Mucosa of rectum (tissue), 2 donors: ENCODE data around the gene MTCL1.

Experiments
- H3K27ac ChIP-seq, 2 donors: one replicate each; pipeline ENCODE4 v1.7.0; 2013; ENCODE audit warnings: inconsistent platforms in 2 of 2, low read depth in 2 of 2, low read length in 2 of 2
- H3K27me3 ChIP-seq, 2 donors: one replicate each; pipeline ENCODE4 v1.7.0; 2013; ENCODE audit warnings: low read length in 2 of 2; ENCODE audit not compliant: control insufficient read depth in 2 of 2, insufficient read depth in 2 of 2
- H3K36me3 ChIP-seq, 2 donors: one replicate each; pipeline ENCODE4 v1.7.0; 2013; ENCODE audit warnings: low read length in 2 of 2; ENCODE audit not compliant: control insufficient read depth in 2 of 2, insufficient read depth in 2 of 2
- H3K4me1 ChIP-seq, 2 donors: one replicate each; pipeline ENCODE4 v1.7.0; 2013; ENCODE audit warnings: low read length in 2 of 2, mild to moderate bottlenecking in 1 of 2; ENCODE audit not compliant: control insufficient read depth in 2 of 2, insufficient read depth in 2 of 2
- H3K4me3 ChIP-seq, 2 donors: one replicate each; pipeline ENCODE4 v1.7.0; 2013; ENCODE audit warnings: low read length in 2 of 2
- H3K9ac ChIP-seq, 2 donors: one replicate each; pipeline ENCODE4 v1.7.0; 2013; ENCODE audit warnings: low read length in 2 of 2, low read depth in 1 of 2, mild to moderate bottlenecking in 1 of 2
- H3K9me3 ChIP-seq, 2 donors: one replicate each; pipeline ENCODE4 v1.7.0; 2013; ENCODE audit warnings: low read length in 2 of 2; ENCODE audit not compliant: control insufficient read depth in 2 of 2
- donor health status: healthy.
- donor health status: Normal muscosa, but diverticular disease.

Gene MTCL1

DNA sequence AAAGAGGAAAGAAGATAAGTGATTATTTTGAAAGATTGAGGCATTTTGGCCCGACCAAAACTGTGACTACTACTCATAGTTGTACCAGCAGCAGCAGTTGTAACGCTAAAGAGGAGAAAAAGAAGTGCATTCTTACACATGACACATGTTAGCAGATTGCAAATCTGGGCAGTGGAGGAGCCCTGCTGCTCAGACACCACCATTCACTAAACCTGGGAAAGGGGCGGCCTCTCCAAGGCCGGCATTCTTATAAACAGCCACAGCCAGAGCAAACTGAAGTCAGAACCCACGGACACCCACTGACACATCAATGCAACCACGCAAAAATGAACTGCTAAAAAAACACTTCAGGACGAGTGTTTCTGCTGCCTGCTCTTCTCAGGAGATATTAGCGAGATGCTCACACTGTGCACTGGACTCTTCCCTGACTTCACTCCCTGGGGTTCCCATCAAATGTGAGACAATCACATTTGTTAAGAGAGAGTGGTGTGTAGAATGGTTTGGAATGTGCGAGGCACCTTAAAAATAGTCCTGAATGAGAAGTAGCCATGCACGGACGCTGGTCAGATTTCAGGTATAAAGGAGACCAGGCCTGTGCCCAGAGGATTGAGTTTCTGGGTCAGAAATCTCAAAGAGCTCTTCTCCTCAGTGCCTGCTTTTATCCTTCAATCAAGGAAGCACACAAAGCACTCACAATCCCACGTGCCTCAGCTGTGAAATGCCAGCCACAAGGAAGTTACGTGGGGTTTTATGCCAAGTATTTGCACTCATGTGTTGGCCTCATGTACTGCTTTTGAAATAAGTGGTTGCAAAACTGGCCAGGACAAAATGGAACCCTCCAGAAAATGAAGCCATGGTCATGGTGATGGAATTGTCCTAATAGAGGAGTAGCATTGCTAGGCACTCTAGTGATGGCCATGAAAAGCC lies 83.4 kb downstream of the MTCL1 start:
- Histone ChIP-seq H3K27me3 (no peaks in the 10 kb centered on the region), H3K36me3 (peaks cover 0 to 2% of the 10 kb centered on the region in 2 donors), H3K9ac (no peak overlapping the region), H3K4me3 (no peak overlapping the region), H3K9me3 (no peaks in the 10 kb centered on the region), H3K27ac (no peak overlapping the region), H3K4me1 (peaks cover 4 to 15% of the 10 kb centered on the region in 2 donors)

GRCh38 chr18:8791171-8791651 lies 85.9 kb downstream of the MTCL1 start:
- peaks cover 15 to 29% of the 10 kb centered on the region in 2 donors for H3K4me1 ChIP-seq
- no peaks in the 10 kb centered on the region for H3K36me3 ChIP-seq
- no peak overlapping the region for H3K4me3 ChIP-seq
- no peaks in the 10 kb centered on the region for H3K27me3 ChIP-seq
- H3K27ac ChIP-seq, result no peak overlapping the region
- H3K9ac ChIP-seq, result no peak overlapping the region
- no peaks in the 10 kb centered on the region for H3K9me3 ChIP-seq

DNA sequence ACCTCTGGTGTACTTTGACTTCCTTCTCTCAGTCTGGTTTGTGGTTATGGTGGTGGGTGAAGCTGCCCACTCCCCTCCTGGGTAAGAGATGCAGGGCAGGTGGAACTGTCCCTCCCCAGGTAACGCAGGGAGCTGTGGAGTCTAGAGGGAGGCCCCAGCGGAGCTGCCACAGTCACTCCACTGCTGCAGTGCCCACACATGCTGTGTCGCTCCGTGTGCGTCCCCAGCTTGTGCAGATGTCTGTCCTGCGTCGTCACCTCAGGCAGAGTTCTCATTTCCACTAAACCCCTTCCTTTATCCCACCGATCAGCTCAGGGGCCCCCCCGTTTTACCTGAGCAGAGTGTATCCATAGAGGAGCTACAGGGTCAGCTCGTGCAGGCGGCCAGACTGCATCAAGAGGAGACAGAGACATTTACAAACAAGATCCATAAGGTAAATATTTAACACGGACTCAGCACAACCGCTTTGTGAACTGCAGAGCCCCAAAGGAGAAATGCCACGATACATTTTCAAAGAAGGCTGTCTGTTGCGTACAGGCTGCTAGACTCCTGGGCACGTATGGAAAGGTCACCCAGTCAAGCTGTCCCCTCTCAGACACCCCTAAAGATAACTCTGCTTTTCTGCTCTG lies 87.4 kb downstream of the MTCL1 start:
- H3K9ac ChIP-seq, result no peak overlapping the region
- no peak overlapping the region for H3K4me3 ChIP-seq
- H3K36me3 ChIP-seq, result no peaks in the 10 kb centered on the region
- H3K4me1 ChIP-seq, result peaks cover 17 to 30% of the 10 kb centered on the region in 2 donors
- no peak overlapping the region for H3K27ac ChIP-seq
- H3K27me3 ChIP-seq, result no peaks in the 10 kb centered on the region
- H3K9me3 ChIP-seq, result no peaks in the 10 kb centered on the region

DNA sequence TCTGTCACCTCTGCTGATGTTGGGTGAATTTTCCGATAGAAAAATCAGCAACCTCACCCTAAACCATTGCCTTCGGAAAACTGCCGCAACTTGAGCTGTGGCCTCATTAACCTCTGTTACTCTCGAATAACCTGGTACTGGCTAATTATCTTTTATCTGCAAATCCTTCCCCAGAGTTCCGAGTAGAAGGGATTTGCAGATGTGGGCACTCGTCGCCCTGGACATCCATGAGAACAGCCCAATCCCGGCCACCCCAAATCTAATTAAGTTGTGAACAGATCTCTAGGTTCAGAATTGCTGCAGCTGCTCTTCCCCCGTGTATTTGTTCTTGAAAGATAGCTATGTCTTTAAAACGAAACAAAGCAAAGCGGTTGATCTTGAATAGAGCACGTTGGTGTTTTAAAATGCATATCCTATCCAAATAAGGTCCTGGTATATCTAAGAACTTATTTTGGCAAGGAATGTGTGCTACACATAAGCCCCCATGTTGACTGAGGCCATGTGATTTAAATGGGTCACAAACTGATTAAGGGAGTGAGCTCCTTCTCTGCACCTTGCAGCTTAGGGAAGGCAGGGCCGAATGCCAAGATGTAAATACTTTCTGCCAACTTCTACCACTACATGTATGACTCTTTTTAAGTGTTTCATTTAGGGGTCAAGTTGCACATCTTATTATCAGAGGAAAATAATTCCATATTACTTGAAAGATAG lies 88.2 kb downstream of the MTCL1 start:
- peaks cover 17 to 30% of the 10 kb centered on the region in 2 donors for H3K4me1 ChIP-seq
- H3K27me3 ChIP-seq, result no peaks in the 10 kb centered on the region
- no peak overlapping the region for H3K27ac ChIP-seq
- H3K4me3 ChIP-seq, result peak overlapping the region in 1 of 2 donors; percentile 13
- H3K9ac ChIP-seq, result no peak overlapping the region
- H3K36me3 ChIP-seq, result no peaks in the 10 kb centered on the region
- no peaks in the 10 kb centered on the region for H3K9me3 ChIP-seq

GRCh38 chr18:8794156-8794933 lies 89.0 kb downstream of the MTCL1 start:
- H3K4me1 ChIP-seq, result peaks cover 17 to 36% of the 10 kb centered on the region in 2 donors
- no peaks in the 10 kb centered on the region for H3K36me3 ChIP-seq
- H3K9ac ChIP-seq, result no peak overlapping the region

DNA sequence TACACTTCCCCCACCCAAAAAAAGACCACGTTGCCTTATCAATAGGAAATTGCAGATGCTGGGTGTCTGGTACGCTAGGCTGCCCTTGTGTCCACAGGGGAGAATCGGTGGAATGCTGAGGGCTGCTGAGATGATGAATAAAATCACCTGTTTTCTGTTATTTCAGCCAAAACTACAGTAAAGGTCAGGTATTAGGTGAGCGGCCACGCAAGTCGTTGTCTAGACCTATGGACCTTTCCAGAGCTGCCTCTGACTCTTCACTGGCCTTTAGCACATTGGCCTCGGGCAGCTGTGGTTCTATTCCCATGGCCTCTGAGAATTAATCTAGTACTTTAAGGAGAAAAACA lies 89.6 kb downstream of the MTCL1 start:
- Histone ChIP-seq H3K36me3 (no peaks in the 10 kb centered on the region), H3K9me3 (no peaks in the 10 kb centered on the region), H3K27me3 (no peaks in the 10 kb centered on the region), H3K9ac (no peak overlapping the region), H3K4me3 (no peak overlapping the region), H3K27ac (no peak overlapping the region), H3K4me1 (peaks cover 17 to 36% of the 10 kb centered on the region in 2 donors)

More at GRCh38 chr18:8794156-8794933, 89.0 kb downstream of the MTCL1 start:
- H3K9me3 ChIP-seq, result no peaks in the 10 kb centered on the region
- no peaks in the 10 kb centered on the region for H3K27me3 ChIP-seq
- peak overlapping the region; percentile 13 to 20 for H3K4me3 ChIP-seq
- H3K27ac ChIP-seq, result peak overlapping the region; percentile 57 to 64

DNA sequence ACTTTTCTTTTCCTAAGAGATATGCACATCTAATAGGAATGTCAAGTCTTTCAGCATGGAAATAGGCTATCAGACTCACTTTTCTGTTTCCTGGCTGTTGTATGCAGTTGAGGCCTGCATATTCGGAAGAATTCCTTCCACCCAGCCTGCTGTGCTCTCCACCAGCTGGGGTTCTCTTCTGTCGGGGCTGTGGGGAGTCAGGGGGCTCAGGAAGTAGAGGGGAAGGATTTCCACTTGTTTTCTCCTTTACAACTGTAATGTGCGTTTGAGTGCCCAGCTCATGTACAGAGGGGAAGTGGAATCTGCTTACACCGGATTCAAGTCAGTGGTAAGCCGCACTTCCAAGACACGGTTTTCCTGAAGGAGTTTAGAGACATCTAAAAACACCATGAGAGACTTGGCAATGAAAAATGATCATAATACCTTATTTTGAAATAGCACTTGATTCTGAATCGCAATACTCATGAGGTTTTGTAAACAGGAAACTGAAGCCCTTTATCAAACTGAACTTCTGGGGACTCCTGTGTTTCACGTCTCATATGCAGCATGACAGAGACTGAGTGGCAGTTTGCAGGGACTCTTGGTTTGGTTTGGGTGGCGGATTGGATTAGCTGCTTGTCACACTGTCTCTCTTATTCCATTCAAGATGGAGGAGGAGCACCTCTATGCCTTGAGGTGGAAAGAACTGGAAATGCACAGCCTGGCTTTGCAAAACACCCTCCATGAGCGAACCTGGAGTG lies 90.4 kb downstream of the MTCL1 start:
- Histone ChIP-seq H3K36me3 (no peaks in the 10 kb centered on the region), H3K9me3 (no peaks in the 10 kb centered on the region), H3K27ac (no peak overlapping the region), H3K27me3 (no peaks in the 10 kb centered on the region), H3K4me3 (no peak overlapping the region), H3K4me1 (peaks cover 17 to 36% of the 10 kb centered on the region in 2 donors), H3K9ac (no peak overlapping the region)

- H3K4me1 ChIP-seq, result peaks cover 17 to 36% of the 10 kb centered on the region in 2 donors
- H3K9ac ChIP-seq, result no peak overlapping the region
- no peak overlapping the region for H3K4me3 ChIP-seq
- H3K27ac ChIP-seq, result peak overlapping the region in 1 of 2 donors; percentile 11
- no peaks in the 10 kb centered on the region for H3K27me3 ChIP-seq
- no peaks in the 10 kb centered on the region for H3K36me3 ChIP-seq
- H3K9me3 ChIP-seq, result no peaks in the 10 kb centered on the region
Observed at GRCh38 chr18:8797206-8797605, 91.8 kb downstream of the MTCL1 start.

- no peak overlapping the region for H3K9ac ChIP-seq
- no peaks in the 10 kb centered on the region for H3K27me3 ChIP-seq
- peaks cover 17 to 28% of the 10 kb centered on the region in 2 donors for H3K4me1 ChIP-seq
- no peak overlapping the region for H3K4me3 ChIP-seq
- no peaks in the 10 kb centered on the region for H3K36me3 ChIP-seq
- no peak overlapping the region for H3K27ac ChIP-seq
- H3K9me3 ChIP-seq, result no peaks in the 10 kb centered on the region
Observed at GRCh38 chr18:8799001-8799400, 93.6 kb downstream of the MTCL1 start.
